Upper lobe of right lung (tissue), 1 donor: ENCODE results near the gene NEK8. TPM values are rescaled to one million over a fixed set of nuclear protein-coding genes. Genes with fewer than 3 reads are reported as not detected.

Experiments used
- ATAC-seq: fragments of 200-7000 bp; cut with Tn5 transposase; one replicate; pipeline ENCODE4 v1.9.1; 2020; ENCODE audit warnings: mild to moderate bottlenecking, moderate library complexity
- DNase-seq: peaks from one replicate; pipeline ENCODE4 v3.0.0-alpha.2; 2020
- H3K27ac ChIP-seq: fragments of 200-600 bp; one replicate; pipeline ENCODE4 v1.8.0; 2022
- H3K27me3 ChIP-seq: fragments of 200-600 bp; one replicate; pipeline ENCODE4 v1.8.0; 2022; ENCODE audit warnings: mild to moderate bottlenecking
- H3K36me3 ChIP-seq: fragments of 200-600 bp; one replicate; pipeline ENCODE4 v1.8.0; 2022
- H3K4me1 ChIP-seq: fragments of 200-600 bp; one replicate; pipeline ENCODE4 v1.8.0; 2022
- H3K4me3 ChIP-seq: fragments of 200-600 bp; one replicate; pipeline ENCODE4 v1.8.0; 2022; ENCODE audit warnings: mild to moderate bottlenecking
- H3K9me3 ChIP-seq: fragments of 200-600 bp; one replicate; pipeline ENCODE4 v1.8.0; 2022
- CTCF ChIP-seq: fragments of 200-600 bp; IDR thresholded peaks from one replicate; pipeline ENCODE4 v1.8.0; 2022; ENCODE audit warnings: antibody characterized with exemption
- intact Hi-C: fragments of 100-400 bp; cut with DNase I; formaldehyde crosslinking; loops from one replicate; pipeline ENCODE4 v1.11.0; 2022
- total RNA-seq: library from RNA; stranded (reverse); fragmentation: NEBNext Ultra II Directional; extraction: Animal tissue kit (Norgen Biotek cat#: 25700); gene quantifications from one replicate; pipeline ENCODE4 v1.2.1, GENCODE V29; 2021
- donor health status: DM: no; HTN: yes; CAD: no; lungs with severe emphysema.

Gene NEK8
- total RNA-seq, 1 donor from 2014 or later = 8.4 TPM

- no peak overlapping the region for H3K27ac ChIP-seq
- H3K4me3 ChIP-seq = no peak overlapping the region
- TF ChIP-seq CTCF = no peak
- no peaks in the 10 kb centered on the region for H3K27me3 ChIP-seq
- H3K9me3 ChIP-seq = no peaks in the 10 kb centered on the region
- intact Hi-C loops = no loop called here
- ATAC-seq (no peak), DNase-seq (no peak)
- H3K36me3 ChIP-seq = peaks cover 100% of the 10 kb centered on the region
- no peaks in the 10 kb centered on the region for H3K4me1 ChIP-seq
Measured at GRCh38 chr17:28688481-28688880, 40.1 kb upstream of the NEK8 start.

- ATAC-seq = no peak
- H3K27me3 ChIP-seq = no peaks in the 10 kb centered on the region
- H3K4me3 ChIP-seq = no peak overlapping the region
- H3K9me3 ChIP-seq = no peaks in the 10 kb centered on the region
- TF ChIP-seq CTCF = no peak
- H3K4me1 ChIP-seq = no peaks in the 10 kb centered on the region
- no peak overlapping the region for H3K27ac ChIP-seq
- H3K36me3 ChIP-seq = peaks cover 100% of the 10 kb centered on the region
- intact Hi-C loops = no loop called here
- no peak for DNase-seq
Measured at GRCh38 chr17:28689011-28689410, 39.6 kb upstream of the NEK8 start.

GRCh38 chr17:28693869-28694268 is 34.7 kb upstream of the NEK8 start:
- intact Hi-C loops = no loop called here
- H3K27me3 ChIP-seq = no peaks in the 10 kb centered on the region
- no peak overlapping the region for H3K27ac ChIP-seq
- no peaks in the 10 kb centered on the region for H3K4me1 ChIP-seq
- no peak for TF ChIP-seq CTCF
- DNase-seq (no peak), ATAC-seq (no peak)
- H3K9me3 ChIP-seq = no peaks in the 10 kb centered on the region
- no peak overlapping the region for H3K4me3 ChIP-seq
- H3K36me3 ChIP-seq = peaks cover 100% of the 10 kb centered on the region

GRCh38 chr17:28698253-28698941 is 30.2 kb upstream of the NEK8 start:
- no peak overlapping the region for H3K4me3 ChIP-seq
- H3K36me3 ChIP-seq = peaks cover 98% of the 10 kb centered on the region
- intact Hi-C loops = no loop called here
- ATAC-seq (no peak), DNase-seq (no peak)
- TF ChIP-seq CTCF = no peak
- H3K9me3 ChIP-seq = no peaks in the 10 kb centered on the region
- H3K27ac ChIP-seq = no peak overlapping the region
- no peaks in the 10 kb centered on the region for H3K4me1 ChIP-seq
- no peaks in the 10 kb centered on the region for H3K27me3 ChIP-seq

- H3K4me1 ChIP-seq = no peaks in the 10 kb centered on the region
- no peaks in the 10 kb centered on the region for H3K27me3 ChIP-seq
- no peaks in the 10 kb centered on the region for H3K9me3 ChIP-seq
- peaks cover 85% of the 10 kb centered on the region for H3K36me3 ChIP-seq
- TF ChIP-seq CTCF = no peak
- no peak overlapping the region for H3K27ac ChIP-seq
- no peak for ATAC-seq
- intact Hi-C loops = no loop called here
- H3K4me3 ChIP-seq = no peak overlapping the region
- DNase-seq = no peak
Measured at GRCh38 chr17:28700278-28700677, 28.3 kb upstream of the NEK8 start.
